Effector CD8-positive, alpha-beta T cell (primary cell): Measurements from ENCODE around the gene MGARP.

ENCODE experiments used
- DNase-seq: peaks from one replicate; lab custom pipeline; 2025; lab: John Stamatoyannopoulos, UW

Gene MGARP

GRCh38 chr4:139243448-139244365, 36.3 kb downstream of the MGARP start:
- no peak for DNase-seq

GRCh38 chr4:139242511-139243051, 37.4 kb downstream of the MGARP start:
- DNase-seq: no peak

- no peak for DNase-seq
Observed at GRCh38 chr4:139241784-139242151, 38.3 kb downstream of the MGARP start.

GRCh38 chr4:139241086-139241783, 38.8 kb downstream of the MGARP start:
- no peak for DNase-seq

GRCh38 chr4:139239127-139239772, 40.8 kb downstream of the MGARP start:
- no peak for DNase-seq

GRCh38 chr4:139234253-139234652, 45.8 kb downstream of the MGARP start:
- no peak for DNase-seq

GRCh38 chr4:139229534-139230039, 50.4 kb downstream of the MGARP start:
- DNase-seq: no peak

GRCh38 chr4:139227729-139228404, 52.2 kb downstream of the MGARP start:
- DNase-seq: no peak

GRCh38 chr4:139223682-139224317, 56.2 kb downstream of the MGARP start:
- no peak for DNase-seq

GRCh38 chr4:139222215-139222614, 57.8 kb downstream of the MGARP start:
- no peak for DNase-seq

- no peak for DNase-seq
Observed at GRCh38 chr4:139221687-139222086, 58.3 kb downstream of the MGARP start.

- no peak for DNase-seq
Observed at GRCh38 chr4:139219450-139220055, 60.5 kb downstream of the MGARP start.
